ENCODE measurements around the gene GAN. TPM values are rescaled to one million over a fixed set of nuclear protein-coding genes. Genes with fewer than 3 reads are reported as not detected.
"Not testable (repeated sequence)": the region's sequence is repeated elsewhere in the genome, so short reads cannot be mapped to it uniquely, and the experiment has no call there.

GAN gene
- polyA plus RNA-seq, 1 donor, result 3.6 TPM

- DNase-seq, result no peak
These were observed 83.2 kb downstream of the GAN start for GRCh38 chr16:81397879-81398520.

- DNase-seq, result no peak
These were observed 85.1 kb downstream of the GAN start for GRCh38 chr16:81399909-81400308.

DNA sequence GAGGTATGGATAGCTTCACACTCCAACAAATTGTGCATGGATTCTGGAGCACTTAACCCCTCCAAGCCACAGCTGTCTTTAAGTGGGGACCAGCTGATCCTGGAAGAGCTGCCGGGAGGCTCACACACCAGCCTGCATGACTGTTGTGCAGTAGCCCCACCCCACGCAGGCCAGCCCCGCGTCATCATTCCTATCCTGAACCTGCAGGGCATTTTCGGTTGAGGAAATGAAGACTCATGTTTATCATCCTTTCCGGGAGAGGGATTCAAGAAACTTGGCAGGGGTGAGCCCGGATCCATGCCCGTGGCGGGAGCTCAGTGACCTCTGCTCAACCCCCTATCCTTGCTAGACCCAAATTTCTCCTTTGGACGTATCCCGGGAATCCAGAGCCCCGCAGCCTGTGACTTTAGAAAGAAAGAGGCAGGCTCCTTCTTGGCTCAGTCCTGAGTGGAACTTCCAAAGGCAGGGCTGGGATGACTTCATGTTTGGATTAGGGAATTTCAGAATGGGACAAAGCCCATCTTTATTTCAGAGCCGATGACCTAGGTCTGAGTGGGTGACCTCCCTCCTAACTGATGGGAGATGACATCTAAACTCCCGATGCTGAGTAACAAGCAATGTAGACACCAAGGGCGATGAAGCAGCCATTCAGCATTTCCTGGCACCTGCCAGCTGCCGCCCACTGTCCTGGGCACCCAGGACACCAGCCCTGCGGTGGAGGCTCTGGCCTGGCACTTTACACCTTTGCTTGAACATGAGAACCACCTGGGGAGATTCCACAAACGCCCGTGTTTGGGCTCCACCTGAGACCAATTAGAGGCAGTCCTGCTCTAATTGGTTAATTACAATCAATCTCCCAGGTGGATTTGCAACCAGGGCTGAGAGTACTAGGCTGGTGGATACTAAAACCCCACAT lies 86.5 kb downstream of the GAN start:
- DNase-seq, result no peak

DNA sequence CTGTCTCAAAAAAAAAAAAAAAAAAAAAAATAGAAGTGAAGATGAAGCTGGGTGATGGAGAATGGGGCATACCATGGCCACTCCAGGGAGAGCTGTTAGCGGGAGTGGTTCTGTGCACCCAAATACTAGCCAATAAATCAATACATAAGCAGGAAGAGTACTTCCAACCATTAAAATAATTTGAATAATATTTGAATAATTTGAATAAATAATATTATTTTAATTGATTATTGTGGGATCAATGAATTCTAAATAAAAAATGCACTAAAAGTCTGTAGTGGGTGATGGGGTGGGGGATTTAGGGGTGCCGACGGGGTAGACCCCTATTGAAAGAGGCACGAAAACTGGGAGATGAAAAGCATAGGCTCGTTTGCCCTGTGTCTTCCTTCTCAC lies 88.4 kb downstream of the GAN start:
- DNase-seq, result no peak

DNA sequence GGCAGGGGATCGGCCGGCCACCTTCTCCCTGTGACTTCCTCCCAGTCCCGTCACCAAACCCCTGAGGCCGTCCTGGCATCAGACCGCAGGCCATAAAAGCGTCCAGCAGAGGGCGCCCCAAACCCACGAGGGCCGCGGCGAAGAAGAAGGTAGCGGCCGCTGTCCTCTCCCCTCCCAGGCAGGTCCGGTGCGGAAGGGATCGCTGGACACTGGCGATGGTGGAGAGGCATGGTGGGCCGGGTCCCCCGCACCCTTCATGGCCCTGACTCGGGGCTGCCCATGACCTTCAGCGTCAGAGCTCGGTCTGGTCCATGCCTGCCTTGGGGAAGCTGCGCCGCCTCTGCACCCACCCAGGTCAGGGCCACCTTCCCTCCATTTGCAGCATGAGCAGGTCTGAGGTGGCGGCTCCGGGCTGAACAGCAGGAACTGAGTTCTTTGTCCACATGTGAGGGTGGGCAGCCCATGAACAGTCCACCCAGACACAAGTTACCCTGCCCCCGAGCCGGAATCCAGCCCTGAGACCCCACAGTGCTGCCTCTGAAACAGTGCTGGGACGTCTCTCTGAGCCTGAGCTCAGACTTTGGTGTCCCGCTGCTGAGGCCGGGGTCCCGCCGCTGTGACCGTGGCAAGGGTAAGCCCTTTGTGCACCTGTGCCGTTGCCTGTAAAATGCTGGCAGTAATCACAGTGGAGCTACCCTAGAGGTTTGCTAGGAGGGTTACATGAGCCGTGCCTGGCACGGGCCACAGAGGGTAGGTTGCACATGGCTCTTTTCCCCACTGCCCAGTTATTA lies 89.0 kb downstream of the GAN start:
- peak; percentile 80 for DNase-seq

- DNase-seq, result not testable (repeated sequence)
These were observed 90.2 kb downstream of the GAN start for GRCh38 chr16:81405002-81405401.

DNA sequence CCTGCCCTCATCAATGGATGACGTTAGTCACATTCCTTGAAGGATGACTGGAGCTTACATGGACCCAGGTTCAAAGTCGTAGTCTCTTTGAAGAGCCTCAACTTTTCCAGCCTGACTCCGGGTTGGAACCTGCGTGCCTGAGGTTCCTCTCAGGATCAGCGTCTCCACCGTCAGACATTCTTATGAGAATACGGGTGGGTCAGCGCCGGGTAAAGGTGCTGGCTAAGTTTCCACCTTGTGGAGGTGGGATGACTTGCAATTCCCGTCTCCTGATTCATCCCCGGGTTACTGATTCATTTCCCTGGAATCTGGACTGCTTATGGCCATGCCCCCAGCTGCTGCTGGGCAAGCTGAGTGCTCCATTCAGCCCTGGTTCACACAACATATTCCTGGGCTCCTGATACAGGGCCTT lies 90.9 kb downstream of the GAN start:
- DNase-seq, result no peak

- no peak for DNase-seq
These were observed 93.7 kb downstream of the GAN start for GRCh38 chr16:81408409-81408950.

DNA sequence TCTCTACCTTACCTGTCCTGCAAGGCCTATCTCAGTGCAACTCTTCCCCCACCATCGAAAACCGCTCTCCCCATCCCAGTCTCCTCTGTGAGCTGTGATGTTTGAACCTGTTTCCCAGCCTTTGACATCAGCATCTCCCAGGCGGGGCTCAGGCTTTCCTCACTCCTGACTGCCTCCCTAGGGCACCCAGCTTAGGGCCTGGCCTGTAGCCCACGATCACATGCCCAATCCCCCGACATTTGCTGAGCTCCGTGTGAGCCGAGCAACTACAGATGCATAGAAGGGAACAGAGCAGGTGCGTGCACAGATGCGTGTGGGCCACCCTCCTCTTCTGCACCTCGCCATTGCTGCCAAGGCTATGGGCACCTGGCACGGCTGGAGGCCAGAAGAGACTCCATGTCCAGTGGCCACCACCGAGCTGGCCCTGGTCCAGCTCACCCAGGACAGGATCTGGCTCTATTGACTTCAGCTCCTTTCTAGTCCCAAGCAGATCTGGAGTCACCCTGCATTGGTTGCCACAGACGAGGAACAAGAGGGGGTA lies 94.3 kb downstream of the GAN start:
- DNase-seq, result no peak

DNA sequence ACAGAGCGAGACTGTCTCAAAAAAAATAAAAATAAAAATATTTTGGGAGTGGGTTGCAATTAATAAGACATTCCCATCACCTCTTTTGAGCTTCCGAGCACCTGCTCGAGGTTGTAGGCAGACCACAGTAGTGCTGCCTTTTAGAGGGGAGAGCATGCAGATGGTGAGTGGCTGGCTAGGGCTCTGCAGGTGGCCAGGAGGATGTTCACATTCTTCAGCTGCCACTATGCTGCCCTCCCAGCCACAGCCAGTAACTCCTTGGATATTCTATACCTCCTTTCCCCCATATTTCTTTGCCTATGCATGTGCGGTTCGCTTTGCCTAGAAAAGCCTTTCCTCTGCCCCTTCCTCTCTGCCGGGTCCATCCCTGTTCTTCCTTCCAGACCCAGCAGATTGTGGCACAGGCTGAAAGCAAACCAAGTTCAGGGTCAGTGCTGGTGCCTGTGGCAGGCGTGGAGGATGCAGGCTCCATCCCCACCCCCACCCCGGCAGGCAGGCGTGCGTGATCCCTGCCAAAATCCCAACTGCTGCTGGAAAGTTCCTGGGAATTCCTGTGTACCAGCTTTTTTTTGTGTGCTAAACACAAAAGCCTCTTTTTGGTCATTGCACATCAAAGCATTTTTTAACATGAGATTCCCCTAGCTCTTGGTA lies 96.0 kb downstream of the GAN start:
- no peak for DNase-seq

GRCh38 chr16:81413245-81413990 lies 98.7 kb downstream of the GAN start:
- DNase-seq, result no peak

DNA sequence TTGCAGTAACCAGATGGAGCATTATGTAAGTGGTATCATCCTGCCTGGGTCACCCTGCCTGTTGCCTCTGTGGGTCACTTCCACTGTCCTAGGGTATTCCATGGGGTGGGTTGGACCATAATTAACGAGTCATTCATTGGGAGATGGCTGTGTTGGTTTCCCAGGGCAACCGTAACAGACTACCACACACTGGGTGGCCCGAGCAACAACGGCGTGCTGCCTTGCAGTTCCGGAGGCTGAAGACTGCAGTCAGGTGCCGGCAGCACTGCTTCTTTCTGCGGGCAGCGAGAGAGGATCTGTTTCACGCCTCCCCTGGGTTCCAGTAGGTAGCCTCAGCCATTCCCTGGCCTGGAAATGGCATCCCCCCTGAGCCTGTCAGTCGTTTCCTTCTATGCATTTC lies 101.0 kb downstream of the GAN start:
- DNase-seq, result no peak

DNA sequence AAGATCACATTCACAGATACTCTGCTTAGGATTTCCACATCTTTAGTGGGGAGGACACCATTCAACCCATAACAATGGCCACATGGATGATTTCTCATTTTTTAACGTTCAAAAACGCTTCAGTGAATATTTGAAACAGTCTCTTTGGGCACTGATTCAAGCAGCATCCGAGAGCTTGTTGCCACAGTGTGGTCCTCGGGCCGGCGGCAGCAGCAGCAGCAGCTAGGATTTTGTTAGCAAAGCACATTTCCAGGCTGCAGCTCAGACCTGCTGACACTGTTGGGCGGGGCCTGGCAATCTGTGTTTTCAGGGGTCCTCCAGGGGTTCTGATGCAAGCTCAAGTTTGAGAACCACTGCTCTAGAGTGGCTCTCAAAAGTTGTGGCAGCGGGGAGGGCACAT lies 102.0 kb downstream of the GAN start:
- DNase-seq, result no peak

- no peak for DNase-seq
These were observed 102.4 kb downstream of the GAN start for GRCh38 chr16:81417210-81417609.

DNA sequence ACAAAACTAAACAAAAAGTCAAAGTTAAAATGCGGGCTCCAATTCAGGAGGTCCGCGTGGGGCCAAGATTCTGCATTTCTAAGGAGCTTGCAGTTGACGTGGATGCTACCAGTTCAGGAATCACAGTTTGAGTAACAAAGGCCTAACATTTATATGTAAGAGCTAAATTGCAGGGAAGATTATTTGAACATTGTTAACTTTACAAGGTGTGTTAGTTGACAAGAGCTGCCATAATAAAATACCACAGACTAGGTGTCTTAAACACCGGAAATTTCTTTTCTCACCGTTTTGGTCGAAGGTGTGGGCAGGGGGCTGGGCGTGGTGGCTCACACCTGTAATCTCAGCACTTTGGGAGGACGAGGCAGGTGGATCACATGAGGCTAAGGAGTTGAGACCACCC lies 105.0 kb downstream of the GAN start:
- DNase-seq, result no peak

GRCh38 chr16:81421126-81421525 lies 106.4 kb downstream of the GAN start:
- DNase-seq, result no peak

GRCh38 chr16:81421536-81421935 lies 106.8 kb downstream of the GAN start:
- DNase-seq, result no peak

DNA sequence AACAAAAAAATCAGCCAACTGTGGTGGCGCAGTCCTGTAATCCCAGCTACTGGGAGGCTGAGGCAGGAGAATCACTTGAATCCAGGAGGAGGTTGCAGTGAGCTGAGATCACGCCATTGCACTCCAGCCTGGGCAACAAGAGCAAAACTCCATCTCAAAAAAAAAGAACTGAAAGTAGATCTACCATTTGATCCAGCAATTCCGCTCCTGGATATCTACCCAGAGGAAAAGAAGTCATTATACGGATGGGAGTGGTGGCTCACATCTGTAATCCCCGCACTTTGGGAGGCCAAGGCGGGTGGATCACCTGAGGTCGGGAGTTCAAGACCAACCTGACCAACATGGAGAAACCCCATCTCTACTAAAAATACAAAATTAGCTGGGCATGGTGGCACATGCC lies 107.4 kb downstream of the GAN start:
- not testable (repeated sequence) for DNase-seq

GRCh38 chr16:81424771-81425170 lies 110.0 kb downstream of the GAN start:
- DNase-seq, result no peak

GRCh38 chr16:81427219-81427618 lies 112.5 kb downstream of the GAN start:
- DNase-seq, result no peak

DNA sequence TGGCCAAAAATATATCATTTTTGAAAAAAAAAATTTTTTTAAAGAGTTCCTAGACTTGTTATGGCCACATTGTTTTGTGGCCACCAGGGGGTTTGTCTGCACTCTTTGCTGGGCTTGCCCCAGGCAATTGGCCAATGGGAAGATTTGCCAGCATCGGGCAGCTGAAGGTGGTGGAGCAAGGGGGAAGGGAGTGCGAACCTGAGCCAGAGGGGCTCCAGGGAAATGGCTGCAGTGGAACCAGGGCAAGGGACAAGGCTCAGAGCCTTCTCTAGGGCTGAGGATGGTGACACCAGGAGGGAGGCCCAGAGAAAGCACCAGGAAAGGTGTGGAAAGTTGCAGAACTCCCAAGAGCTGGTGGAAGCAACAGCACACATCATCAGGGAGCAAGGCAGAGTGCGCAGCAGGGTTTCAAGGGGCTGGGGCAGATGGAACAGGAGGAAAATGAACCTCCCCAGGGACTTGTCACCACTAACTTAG lies 114.3 kb downstream of the GAN start:
- DNase-seq, result no peak
